ENCODE data around the gene PCP4L1.
"Not testable (repeated sequence)": the region's sequence is repeated elsewhere in the genome, so short reads cannot be mapped to it uniquely, and the experiment has no call there.

PCP4L1 gene

GRCh38 chr1:161258439-161259344 is at the start of gene PCP4L1:
Gene PCP4L1, plus strand, starts transcription at chr1:161258745. Its CDS starts 230 bp downstream, at chr1:161258975.
- no peak for DNase-seq (ENCODE audit: low read depth)

DNA sequence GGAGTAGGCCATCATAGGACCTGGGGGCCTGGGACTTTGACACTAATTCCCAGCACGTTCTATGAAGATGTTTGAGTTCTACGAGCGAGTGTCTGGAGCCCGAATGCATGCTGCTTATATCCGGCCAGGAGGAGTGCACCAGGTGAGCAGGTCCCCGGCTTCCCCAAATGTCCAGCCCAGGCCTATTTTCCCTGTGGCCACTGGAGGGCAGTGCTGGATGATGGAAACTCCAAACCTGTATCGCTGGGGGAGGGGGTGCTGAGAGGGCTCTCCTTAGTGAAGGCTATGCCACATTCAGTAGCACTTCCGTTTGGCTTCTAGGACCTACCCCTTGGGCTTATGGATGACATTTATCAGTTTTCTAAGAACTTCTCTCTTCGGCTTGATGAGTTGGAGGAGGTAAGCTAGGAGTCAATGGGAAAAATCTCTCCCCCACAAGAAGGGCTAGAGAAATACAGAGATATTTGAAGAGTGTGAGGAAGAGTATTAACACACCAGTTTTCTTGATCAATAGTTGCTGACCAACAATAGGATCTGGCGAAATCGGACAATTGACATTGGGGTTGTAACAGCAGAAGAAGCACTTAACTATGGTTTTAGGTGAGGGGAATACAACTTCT is 48.6 kb upstream of the PCP4L1 start:
- DNase-seq (ENCODE audit: low read depth), result no peak

GRCh38 chr1:161214369-161214768 is 44.2 kb upstream of the PCP4L1 start:
- DNase-seq (ENCODE audit: low read depth), result no peak

DNA sequence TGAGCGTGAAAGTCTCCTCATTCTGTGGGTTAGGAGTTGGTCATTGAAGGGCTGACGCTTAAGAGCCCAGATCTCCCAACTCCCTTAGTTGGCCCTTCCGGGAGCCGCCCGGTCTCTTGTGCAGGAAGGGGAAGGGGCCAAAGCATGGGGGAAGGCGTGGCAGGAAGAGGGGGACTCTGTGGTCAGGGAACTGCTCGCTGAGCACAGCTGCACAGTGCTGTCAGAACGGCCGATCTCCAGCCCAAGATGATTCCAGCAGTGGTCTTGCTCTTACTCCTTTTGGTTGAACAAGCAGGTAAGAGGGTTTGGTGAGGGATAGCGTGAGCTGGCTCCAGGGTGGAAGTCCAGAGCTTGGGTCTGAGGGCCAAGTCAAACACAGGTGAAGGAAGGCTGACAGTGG is 43.5 kb upstream of the PCP4L1 start, which contains the start of gene FCER1G:
TSS of gene FCER1G (plus strand) at position 220 of the 400 bp plus-strand sequence. CDS start at position 247, 27 bp downstream.
- DNase-seq (ENCODE audit: low read depth), result no peak

DNA sequence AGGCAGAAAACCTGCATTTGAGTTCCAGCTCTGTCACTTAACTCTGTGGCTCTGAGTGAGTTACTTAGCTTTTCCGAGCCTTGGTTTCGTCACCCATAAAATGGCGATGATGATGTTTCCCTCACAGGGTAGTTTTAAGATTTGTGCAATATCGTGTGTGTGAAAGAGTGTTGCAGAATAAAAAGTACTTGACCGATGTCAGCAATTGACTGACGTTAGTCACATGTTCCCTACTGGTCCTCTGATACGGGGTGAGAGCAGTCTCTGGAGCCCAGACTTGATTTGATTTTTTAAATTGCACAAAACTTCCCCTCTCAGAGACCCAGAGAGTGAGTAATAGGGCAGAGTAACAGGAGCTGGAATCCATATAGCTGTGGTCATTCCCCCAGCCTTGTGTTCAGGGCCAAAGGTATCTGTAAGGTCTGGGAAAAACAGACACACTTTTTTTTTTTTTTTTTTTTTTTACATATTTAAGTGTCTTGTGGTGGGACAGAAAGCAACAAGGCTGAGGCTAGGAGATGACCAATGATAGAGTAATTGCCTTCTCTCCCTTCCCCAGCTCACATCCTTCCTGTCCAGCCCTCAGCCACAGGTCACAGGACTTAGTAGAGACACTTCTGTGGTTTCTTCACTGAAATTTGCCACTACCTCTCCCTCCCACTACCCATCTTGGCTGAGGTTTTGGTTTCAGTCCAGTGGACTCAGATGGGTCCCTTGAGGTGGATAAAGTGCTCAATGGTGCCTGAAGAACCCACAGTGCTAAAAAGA is 41.4 kb upstream of the PCP4L1 start:
- no peak for DNase-seq (ENCODE audit: low read depth)

DNA sequence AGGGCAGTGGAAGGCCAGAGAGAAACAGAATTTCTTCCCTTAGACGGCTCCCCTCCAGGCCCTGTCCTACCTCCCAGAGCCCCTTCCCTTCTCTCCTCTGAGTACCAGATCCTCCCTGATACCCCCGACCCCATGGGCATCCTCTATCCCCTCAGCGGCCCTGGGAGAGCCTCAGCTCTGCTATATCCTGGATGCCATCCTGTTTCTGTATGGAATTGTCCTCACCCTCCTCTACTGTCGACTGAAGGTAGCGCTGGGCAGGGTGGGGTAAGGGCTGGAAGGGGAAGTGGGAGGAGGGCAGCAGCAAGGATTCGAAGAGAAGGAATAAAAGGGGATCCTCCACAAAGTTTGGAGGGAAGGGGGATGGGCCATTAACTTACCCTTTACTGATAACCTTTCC is 40.7 kb upstream of the PCP4L1 start:
- no peak for DNase-seq (ENCODE audit: low read depth)

GRCh38 chr1:161218301-161219077 is 40.1 kb upstream of the PCP4L1 start:
- DNase-seq (ENCODE audit: low read depth), result no peak

DNA sequence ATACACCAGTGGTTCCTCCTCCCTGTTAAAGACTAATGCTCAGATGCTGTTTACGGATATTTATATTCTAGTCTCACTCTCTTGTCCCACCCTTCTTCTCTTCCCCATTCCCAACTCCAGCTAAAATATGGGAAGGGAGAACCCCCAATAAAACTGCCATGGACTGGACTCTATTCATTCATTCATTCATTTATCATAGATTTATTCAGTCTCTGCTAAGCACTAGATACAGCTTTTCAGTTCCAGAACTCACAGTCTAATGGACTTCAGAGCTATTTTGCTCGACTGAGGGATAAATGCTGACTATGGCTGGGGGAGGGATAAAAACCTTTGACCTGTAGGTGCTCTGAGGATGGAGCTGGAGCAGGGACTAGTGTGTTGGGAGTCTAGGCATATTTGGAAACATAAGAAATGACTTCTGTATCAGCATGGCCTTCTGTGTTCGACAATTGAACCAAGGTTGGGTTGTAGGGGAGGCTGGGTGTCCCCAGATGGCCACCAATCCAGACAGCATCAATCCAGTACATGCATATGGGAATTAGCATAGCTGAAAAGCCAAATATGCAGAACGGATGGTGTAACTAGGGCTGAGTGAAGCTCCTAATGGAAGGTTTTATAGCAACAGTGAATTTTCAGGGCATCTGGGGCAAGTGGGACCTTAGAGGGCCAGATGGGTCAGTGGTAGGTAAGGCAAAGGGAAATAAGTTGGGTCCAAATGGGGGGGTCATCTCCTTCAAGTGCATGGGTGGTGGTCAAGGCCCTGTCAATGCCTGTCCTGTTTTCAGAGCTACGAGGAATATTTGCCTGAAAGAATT is 39.3 kb upstream of the PCP4L1 start:
- DNase-seq (ENCODE audit: low read depth), result no peak

DNA sequence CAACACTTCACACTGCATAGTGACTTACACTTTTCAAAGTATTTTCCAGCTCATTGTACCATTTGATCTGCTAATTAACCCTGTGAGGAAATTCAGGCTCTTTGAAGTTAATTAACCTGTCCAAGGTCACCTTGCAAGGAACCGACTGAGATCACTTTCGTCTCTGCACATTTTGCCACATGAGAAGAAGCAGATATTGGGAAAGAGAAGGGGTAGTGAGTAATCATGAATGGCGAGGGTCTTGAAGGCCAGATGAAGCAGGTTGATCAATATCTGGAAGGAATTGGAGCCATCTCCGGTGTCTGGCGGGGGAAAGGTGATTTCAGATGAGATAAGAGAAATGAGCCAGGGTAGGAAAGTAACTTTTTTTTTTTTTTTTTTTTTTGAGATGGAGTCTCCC is 38.5 kb upstream of the PCP4L1 start:
- DNase-seq (ENCODE audit: low read depth), result no peak

DNA sequence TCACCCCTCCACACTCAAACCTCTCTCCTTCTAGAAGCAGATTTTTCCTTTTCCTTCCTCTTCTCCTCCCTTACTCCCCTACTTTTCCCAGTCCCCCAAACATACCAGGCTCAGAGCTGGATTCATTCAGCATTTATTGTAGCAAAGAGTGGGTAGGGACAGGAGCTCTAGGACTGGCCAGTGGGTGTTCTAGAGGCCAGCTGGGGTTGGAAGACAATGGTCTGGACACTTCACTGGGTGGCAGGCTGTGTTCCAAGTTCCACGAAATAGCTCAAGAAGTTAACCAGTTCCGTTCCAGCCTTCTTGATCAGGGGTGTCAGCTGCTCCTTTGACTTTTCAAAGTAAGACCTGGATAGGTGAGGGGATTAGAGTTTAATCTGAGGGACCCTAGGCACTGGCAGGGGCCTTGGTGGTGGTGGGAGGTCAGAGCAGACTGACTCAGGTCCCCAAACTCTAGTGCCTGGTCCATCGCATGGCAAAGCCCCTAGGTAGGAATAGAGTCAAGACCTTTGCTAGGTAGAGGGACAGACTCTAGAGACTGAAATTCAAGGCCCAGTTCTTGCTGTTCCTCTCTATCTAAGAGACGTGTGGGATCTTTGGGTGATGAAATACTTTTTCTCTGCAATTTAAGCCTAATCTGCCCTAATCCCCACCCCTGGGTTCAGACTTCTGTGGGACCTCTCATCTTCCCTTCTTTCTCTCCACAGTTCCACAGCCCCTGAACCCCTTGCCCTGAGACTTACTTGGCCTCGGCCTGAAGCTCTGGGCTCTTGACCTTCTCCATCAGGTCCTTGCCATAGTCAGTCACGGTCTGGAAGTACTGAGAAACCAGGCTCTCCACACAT is 36.1 kb upstream of the PCP4L1 start:
- no peak for DNase-seq (ENCODE audit: low read depth)

- DNase-seq (ENCODE audit: low read depth), result no peak
Measured at GRCh38 chr1:161223805-161224694, 34.5 kb upstream of the PCP4L1 start.

DNA sequence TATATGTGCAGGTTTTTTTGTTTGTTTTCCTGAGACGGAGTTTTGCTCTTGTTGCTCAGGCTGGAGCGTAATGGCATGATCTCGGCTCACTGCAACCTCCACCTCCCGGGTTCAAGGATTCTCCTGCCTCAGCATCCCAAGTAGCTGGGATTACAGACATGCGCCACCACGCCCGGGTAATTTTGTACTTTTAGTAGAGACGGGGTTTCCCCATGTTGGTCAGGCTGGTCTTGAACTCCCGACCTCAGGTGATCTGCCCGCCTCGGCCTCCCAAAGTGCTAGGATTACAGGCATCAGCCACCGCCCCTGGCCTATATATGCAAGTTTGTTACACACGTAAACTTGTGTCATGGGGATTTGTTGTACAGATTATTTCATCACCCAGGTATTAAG is 33.9 kb upstream of the PCP4L1 start:
- not testable (repeated sequence) for DNase-seq (ENCODE audit: low read depth)

DNA sequence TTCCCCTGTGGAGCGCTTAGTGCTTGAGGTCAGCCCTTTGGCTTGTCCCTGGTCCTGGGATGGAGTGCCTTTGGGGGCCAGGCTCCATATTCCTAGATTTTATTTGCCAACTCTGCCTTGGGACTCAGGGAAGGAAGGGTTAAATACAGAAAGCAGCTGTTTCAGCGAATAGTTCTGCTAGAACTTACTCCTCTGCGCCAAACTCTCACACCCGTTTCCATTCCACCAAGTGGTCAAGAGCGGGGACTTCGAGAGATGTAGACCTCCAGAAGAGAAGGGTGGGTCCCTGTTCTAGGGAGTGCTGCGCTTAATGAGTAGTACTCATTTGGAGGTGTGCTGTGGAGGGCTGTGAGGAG is 33.4 kb upstream of the PCP4L1 start:
- DNase-seq (ENCODE audit: low read depth), result no peak

- peak; percentile 99 for DNase-seq (ENCODE audit: low read depth)
Measured at GRCh38 chr1:161225534-161226319, 32.8 kb upstream of the PCP4L1 start, which contains the start of gene TOMM40L. Gene TOMM40L, plus strand, starts transcription at chr1:161226060. Its CDS starts 430 bp downstream, at chr1:161226490.

DNA sequence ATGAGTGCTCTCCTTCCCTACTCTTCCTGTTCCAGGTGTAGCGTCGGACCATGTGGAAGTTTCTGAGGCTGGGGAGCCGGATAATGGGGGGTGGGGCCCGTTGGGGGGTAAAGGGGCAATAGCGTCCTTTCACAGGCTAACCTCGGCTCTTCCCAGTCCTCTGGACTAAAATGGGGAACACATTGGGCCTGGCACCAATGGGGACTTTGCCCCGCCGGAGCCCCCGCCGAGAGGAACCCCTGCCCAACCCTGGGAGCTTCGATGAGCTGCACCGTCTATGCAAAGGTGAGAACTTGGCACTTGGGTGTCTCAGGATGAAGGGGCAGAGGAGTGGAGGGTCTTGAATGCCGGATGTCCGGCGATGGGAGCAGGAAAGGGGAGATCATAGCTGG is 32.2 kb upstream of the PCP4L1 start:
- no peak for DNase-seq (ENCODE audit: low read depth)

GRCh38 chr1:161226759-161227158 is 31.8 kb upstream of the PCP4L1 start:
- no peak for DNase-seq (ENCODE audit: low read depth)

- DNase-seq (ENCODE audit: low read depth), result no peak
Measured at GRCh38 chr1:161227196-161227871, 31.2 kb upstream of the PCP4L1 start.

DNA sequence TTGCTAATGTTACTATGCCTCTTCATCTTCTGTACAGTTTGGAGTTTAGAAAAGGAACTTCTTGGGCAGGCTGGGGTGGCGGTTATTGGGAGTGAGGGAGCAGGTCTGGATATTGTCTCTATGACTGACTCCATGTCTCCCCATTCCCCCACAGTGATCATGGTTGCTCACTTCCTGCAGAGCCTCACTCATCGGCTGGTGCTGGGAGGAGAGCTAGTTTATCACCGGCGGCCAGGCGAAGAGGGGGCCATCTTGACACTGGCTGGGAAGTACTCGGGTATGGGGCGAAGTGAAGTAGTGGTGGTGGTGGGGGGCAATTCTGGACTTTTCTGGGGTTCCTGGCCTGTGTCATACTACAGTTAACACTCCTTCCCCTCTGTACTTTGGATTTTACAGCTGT is 30.5 kb upstream of the PCP4L1 start:
- no peak for DNase-seq (ENCODE audit: low read depth)

Data from GM04504 (cell line).